ENCODE data around the gene OAS3.
A peak's percentile ranks its signal among the peaks of the same experiment; 100 is the strongest.
"Not testable (repeated sequence)": the region's sequence is repeated elsewhere in the genome, so short reads cannot be mapped to it uniquely, and the experiment has no call there.

The OAS3 gene

DNA sequence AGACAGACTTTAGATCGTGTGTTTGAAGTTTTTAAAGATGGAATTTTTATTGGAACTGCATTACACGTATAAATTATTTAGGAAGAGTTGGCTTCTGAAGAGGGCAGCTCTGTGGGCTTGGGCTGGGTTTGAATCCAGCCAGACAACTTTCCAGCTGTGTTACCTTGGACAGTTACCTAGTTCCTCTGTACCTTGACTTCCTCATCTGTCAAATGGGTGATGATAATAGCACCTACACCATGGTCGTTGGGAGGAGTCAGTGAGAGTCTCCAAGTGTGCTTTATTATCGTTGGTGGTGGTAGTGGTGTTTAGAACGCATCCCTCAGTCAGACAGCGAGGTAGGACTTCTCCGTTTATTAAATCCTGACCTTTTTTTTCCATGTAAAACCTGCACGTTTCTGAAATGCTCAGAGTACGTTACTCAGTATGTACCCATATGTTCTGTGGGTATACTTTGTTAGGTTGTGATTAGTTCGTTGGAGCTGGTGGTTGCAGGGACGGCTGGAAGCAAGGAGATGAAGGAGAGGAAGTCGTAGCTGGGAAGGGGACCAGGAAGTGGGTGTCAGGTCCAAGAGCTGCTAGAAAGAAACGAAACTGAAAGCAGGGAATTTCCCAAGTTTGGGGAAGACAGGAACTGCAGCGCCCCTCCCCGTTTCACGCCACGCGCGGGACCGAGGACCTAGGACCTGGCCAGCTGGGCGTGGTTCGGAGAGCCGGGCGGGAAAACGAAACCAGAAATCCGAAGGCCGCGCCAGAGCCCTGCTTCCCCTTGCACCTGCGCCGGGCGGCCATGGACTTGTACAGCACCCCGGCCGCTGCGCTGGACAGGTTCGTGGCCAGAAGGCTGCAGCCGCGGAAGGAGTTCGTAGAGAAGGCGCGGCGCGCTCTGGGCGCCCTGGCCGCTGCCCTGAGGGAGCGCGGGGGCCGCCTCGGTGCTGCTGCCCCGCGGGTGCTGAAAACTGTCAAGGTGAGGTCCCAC lies at the start of gene OAS3:
OAS3 (plus strand) TSS at position 734 of the 979 bp plus-strand sequence; CDS start at position 791, 57 bp downstream.
- DNase-seq (ENCODE audit: low spot score), result peak; percentile 62

- DNase-seq (ENCODE audit: low spot score), result no peak
These were observed 46.9 kb upstream of the OAS3 start for GRCh38 chr12:112891093-112892024.

GRCh38 chr12:112892856-112893255 lies 45.4 kb upstream of the OAS3 start:
- DNase-seq (ENCODE audit: low spot score), result no peak

- DNase-seq (ENCODE audit: low spot score), result no peak
These were observed 44.1 kb upstream of the OAS3 start for GRCh38 chr12:112894128-112894527.

DNA sequence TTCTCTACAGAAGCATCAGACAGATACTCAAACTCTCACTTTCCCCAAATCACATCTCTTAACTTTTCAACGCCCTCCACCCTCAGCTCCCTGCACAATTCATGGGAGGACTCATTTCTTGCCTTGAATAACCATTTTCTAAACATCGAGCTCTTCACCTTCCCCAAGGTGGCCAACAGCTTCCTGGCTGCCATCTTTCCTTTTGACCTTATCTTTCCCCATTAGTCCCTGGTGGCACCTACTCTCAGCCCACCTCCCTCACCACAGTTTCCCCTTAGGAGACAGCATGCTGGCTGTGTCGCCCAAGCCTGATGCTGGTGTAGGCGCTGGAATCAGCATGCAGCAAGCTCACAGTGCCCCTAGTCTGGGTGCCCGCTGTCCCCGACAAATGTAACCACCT lies 39.9 kb upstream of the OAS3 start:
- DNase-seq (ENCODE audit: low spot score), result no peak

- peak; percentile 65 for DNase-seq (ENCODE audit: low spot score)
These were observed 37.8 kb upstream of the OAS3 start for GRCh38 chr12:112900298-112901145.

- DNase-seq (ENCODE audit: low spot score), result no peak
These were observed 37.0 kb upstream of the OAS3 start for GRCh38 chr12:112901271-112901670.

DNA sequence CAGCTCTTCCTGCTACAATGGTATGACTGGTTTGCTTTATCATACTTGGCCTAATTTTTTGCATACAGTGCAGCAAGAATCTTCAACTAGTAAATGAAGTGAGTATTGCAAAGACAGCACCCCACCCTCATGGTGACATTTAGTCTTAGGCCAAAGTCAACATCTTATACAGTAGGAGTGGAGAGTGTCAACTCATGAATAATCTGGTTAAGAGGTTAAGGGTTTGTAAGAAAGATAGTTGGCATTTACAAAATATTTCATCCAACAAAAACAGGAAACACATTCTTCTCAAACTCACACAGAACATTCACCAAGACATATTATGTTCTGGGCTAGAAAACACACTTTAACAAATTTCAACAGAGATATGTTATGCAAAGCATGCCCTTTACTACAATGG lies 33.7 kb upstream of the OAS3 start:
- DNase-seq (ENCODE audit: low spot score), result no peak

DNA sequence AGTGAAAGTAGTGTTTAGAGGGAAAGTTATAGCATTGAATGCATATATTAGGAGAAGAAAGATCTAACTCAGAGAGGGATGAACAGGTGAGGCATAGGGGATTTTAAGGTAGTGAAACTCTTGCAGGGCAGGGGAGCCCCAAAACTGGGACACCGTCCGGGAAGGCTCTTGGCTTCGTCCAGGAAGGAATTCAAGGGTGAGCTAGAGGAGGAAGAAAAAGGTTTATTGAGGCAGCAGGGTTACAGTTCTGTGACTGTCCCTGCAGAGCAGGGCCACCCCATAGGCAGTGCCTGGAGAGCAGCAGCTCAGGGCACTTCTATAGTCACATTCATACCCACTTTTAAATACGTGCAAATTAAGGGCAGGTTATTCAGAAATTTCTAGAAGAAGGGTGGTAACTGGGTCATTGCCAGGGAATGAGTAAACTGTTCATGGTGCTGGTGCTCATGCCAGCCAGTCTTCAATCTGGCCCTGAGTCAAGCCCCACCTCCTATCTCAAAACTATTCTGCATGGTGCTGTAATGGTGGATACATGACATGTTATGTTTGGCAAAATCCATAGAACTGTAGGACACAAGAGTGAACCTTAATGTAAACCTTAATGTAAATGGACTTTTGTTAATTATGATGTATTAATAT lies 32.7 kb upstream of the OAS3 start:
- DNase-seq (ENCODE audit: low spot score), result no peak

GRCh38 chr12:112906712-112907414 lies 31.4 kb upstream of the OAS3 start, which contains the start of gene OAS1:
Gene OAS1 (plus strand): TSS chr12:112906962. CDS start chr12:112907040, 78 bp downstream.
- DNase-seq (ENCODE audit: low spot score), result peak; percentile 41

DNA sequence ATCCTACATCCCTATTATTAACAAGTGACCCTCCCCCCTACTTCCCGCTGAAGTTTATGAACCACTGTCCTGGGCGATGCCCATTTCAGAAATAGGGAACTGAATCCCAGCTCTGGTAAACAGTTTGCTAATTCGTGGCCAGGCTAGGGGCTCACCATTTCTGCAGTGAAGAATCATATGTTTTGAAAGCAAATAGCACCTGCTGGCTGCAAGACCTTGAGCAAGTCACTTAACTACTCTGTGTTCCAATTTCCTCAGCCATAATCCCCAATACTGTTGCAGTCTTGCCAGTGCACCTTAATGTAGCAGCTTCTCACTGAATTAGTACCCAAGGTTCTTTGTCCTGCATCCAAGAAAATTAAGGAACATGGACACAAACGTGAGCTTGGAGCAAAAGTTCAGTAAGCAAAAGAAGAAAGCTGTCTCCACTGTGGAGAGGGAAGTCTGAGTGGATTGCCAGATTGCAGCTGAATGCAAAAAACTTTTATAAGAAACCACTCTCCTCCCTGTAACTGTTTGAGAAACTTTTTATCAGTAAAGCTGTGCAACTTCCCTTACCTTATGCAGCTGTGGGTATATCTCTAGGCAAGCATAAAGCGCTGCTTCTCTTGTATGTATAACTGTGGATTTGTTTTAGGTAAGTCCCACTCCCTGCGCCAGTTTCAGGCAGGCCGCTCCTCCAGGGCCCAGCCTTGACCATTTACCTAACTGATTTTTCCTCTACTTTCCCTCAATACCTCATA lies 30.7 kb upstream of the OAS3 start:
- no peak for DNase-seq (ENCODE audit: low spot score)

DNA sequence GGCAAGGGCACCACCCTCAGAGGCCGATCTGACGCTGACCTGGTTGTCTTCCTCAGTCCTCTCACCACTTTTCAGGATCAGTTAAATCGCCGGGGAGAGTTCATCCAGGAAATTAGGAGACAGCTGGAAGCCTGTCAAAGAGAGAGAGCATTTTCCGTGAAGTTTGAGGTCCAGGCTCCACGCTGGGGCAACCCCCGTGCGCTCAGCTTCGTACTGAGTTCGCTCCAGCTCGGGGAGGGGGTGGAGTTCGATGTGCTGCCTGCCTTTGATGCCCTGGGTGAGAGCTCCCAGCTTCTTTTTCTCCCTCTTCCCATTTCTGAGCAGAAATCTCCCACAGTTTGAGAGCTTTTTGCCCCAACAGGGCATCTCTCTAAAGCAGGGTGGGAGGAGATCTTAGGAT lies 29.7 kb upstream of the OAS3 start:
- no peak for DNase-seq (ENCODE audit: low spot score)

DNA sequence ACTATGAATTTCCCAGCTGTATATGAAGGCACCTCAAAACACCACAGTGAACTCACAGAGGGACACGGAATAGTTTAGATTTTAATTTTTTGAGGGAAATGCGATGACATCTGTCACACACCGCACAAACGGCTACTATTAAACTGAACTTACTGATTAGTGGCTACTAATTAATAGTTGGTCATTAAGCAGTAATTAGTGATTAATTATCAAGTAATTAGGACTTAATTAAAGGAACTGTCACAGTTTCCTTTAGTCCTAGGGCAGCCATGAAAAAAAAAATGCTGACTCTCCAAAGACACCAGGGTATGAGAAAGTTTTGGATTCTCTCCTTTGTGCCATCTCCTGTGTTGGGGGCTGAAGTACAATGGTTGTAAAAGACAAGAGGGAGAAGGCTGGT lies 28.6 kb upstream of the OAS3 start:
- no peak for DNase-seq (ENCODE audit: low spot score)

DNA sequence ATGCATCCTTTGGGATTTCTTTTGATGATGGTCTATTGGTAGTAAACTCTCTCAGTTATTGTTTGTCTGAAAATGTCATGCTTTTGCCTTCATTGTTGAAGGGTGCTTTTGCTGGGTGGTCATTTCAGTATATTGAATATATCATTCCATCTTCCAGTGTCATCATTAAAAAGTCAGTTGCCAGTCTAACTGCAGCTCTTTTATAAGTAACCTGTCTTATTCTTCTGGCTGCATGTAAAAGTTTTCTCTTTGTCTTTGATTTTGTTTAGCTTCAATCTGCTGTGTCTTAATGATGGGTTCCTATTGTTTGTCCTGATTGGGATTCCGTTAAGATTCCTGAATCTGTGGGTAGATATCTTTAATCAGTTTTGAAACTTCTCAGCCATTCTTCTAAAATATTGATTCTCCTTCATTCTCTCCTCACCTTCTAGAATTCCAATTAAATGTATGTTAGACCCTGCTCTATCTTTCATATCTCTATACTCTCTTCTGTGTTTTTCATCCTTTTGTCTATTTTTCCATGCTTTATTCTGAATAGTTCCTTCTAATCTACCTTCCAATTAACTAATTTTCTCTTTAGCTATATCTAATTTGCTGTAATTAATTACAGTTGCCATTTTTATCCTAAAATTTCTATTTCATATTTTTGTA lies 25.1 kb upstream of the OAS3 start:
- DNase-seq (ENCODE audit: low spot score), result no peak

- DNase-seq (ENCODE audit: low spot score), result not testable (repeated sequence)
These were observed 24.4 kb upstream of the OAS3 start for GRCh38 chr12:112913888-112914287.

- no peak for DNase-seq (ENCODE audit: low spot score)
These were observed 22.0 kb upstream of the OAS3 start for GRCh38 chr12:112916270-112916669.

- DNase-seq (ENCODE audit: low spot score), result no peak
These were observed 19.2 kb upstream of the OAS3 start for GRCh38 chr12:112919121-112919520.

DNA sequence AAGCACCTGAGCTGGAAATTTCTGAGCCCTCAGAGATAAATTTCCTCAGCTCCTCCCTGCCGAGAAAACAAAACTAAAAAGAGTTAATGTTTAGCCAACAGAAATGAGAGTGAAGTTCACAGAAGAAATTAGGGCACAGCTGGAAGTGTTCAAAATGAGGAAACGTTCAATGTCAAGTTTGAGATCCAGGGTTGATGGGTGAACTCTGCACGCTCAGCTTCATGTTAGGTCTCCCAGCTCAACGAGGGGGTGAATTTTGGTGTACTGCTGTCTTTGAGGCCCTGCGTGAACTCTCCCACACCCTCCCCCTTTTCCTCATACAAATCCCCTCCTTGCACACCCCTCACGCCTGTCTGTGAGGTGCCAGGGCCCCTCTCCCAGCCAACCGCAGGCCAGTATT lies 13.3 kb upstream of the OAS3 start:
- DNase-seq (ENCODE audit: low spot score), result no peak

GRCh38 chr12:112926416-112927033 lies 11.7 kb upstream of the OAS3 start:
- not testable (repeated sequence) for DNase-seq (ENCODE audit: low spot score)

All from AG08395 (cell line).